HUES64 (cell line): Measurements from ENCODE around the gene FSTL4.

Source experiments
- H3K27ac ChIP-seq: 2 replicates; pipeline ENCODE4 v1.7.0; 2013; ENCODE audit warnings: low read depth, low read length, inconsistent platforms
- H3K27me3 ChIP-seq: 2 replicates; pipeline ENCODE4 v1.6.1; 2013; ENCODE audit warnings: mild to moderate bottlenecking, low read length; ENCODE audit not compliant: insufficient read depth
- H3K36me3 ChIP-seq: 2 replicates; pipeline ENCODE4 v1.6.1; 2013; ENCODE audit warnings: mild to moderate bottlenecking, low read length; ENCODE audit not compliant: insufficient read depth
- H3K4me1 ChIP-seq: 2 replicates; pipeline ENCODE4 v1.6.1; 2013; ENCODE audit warnings: mild to moderate bottlenecking, low read length, moderate library complexity; ENCODE audit not compliant: insufficient read depth
- H3K4me3 ChIP-seq: 2 replicates; pipeline ENCODE4 v1.5.1; 2013; ENCODE audit warnings: mild to moderate bottlenecking, low read length, moderate library complexity
- H3K9ac ChIP-seq: 2 replicates; pipeline ENCODE4 v1.6.1; 2013; ENCODE audit warnings: mild to moderate bottlenecking, low read depth, low read length
- H3K9me3 ChIP-seq: 2 replicates; pipeline ENCODE4 v1.6.1; 2013; ENCODE audit warnings: low read depth, low read length; ENCODE audit not compliant: insufficient read depth
- WGBS: fragments of 150-250, 120-280 bp; methylation state at CpG from one replicate; pipeline ENCODE4 v1.1.7; 2013; ENCODE audit warnings: missing lambda C conversion rate; 5-methylcytosine and 5-hydroxymethylcytosine counted together

Gene FSTL4

DNA sequence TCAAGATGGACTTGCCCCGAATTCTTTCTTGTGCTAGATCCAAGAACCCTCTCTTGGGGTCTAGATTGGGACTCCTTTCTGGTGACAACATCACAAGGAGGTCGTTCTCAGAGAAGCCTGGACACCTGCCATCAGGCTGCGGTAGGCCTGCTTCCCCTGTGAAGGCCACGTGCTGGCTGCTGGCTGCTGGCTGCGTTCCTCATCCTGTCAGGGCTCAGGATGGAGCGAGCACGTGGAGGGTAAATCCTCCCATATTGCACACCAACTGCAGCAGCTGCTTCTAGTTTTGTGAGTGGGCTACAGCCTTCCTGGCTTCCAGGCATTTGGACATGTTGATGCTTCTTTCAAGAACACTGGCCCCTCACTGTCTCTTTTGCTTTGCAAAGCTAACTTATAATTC lies 464.9 kb downstream of the FSTL4 start:
- 0 out of 2 replicates have a peak, but pooled peaks cover 5% of the 10 kb centered on the region for H3K9me3 ChIP-seq
- 91% methylated on average over 7 of the region's 7 CpGs for WGBS
- peaks cover 3% of the 10 kb centered on the region; the same call in 1 of the 2 replicates for H3K4me1 ChIP-seq
- H3K27ac ChIP-seq: no peak overlapping the region
- H3K36me3 ChIP-seq: no peaks in the 10 kb centered on the region
- H3K9ac ChIP-seq: no peak overlapping the region
- H3K4me3 ChIP-seq: no peak overlapping the region
- H3K27me3 ChIP-seq: no peaks in the 10 kb centered on the region
